NB4 (cell line): ENCODE measurements around the gene MTOR.

Source experiments
- DNase-seq: peaks from one replicate; pipeline ENCODE4 v3.0.0; 2010; ENCODE audit warnings: low read depth
- H3K4me3 ChIP-seq: one replicate; pipeline ENCODE4 v1.5.1; 2011; ENCODE audit warnings: mild to moderate bottlenecking, low read depth, low read length, moderate library complexity
- MYC ChIP-seq: IDR thresholded peaks from 2 replicates; pipeline ENCODE4 v1.6.1; 2011; ENCODE audit warnings: low read depth, low read length
- POLR2A ChIP-seq: IDR thresholded peaks from 2 replicates; pipeline ENCODE4 v1.6.1; 2011; ENCODE audit warnings: mild to moderate bottlenecking; ENCODE audit not compliant: insufficient read length; ENCODE audit errors: extremely low read depth
- TF ChIP-seq, protein P1 (sequence below): IDR thresholded peaks from 2 replicates; pipeline ENCODE4 v1.6.1; 2011; ENCODE audit warnings: low read depth, low read length
- TF ChIP-seq, protein P2 (sequence below): IDR thresholded peaks from one replicate; pipeline ENCODE4 v1.5.1; 2012; ENCODE audit warnings: low read depth, low read length

The MTOR gene

DNA sequence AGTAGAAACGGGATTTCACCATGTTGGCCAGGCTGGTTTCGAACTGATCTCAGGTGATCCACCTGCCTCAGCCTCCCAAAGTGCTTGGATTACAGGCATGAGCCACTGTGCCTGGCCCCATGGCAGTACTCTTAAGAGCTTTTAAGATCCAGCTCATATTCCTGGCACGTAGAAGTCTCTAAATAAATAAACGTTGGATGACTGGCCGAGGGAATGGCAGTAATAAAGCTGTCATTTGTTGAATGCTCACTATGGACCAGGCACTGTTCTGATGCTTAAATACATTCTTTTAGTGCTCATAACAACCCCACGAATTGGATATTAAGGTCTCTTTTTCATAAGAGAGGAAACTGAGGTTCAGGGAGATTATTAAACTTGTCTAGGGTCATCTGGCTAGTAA, 31.5 kb upstream of the MTOR start:
- no peak overlapping the region for H3K4me3 ChIP-seq
- no peak for TF ChIP-seq POLR2A
- TF ChIP-seq, protein P1, sequence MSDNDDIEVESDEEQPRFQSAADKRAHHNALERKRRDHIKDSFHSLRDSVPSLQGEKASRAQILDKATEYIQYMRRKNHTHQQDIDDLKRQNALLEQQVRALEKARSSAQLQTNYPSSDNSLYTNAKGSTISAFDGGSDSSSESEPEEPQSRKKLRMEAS: no peak
- TF ChIP-seq MYC: no peak
- TF ChIP-seq, protein P2, sequence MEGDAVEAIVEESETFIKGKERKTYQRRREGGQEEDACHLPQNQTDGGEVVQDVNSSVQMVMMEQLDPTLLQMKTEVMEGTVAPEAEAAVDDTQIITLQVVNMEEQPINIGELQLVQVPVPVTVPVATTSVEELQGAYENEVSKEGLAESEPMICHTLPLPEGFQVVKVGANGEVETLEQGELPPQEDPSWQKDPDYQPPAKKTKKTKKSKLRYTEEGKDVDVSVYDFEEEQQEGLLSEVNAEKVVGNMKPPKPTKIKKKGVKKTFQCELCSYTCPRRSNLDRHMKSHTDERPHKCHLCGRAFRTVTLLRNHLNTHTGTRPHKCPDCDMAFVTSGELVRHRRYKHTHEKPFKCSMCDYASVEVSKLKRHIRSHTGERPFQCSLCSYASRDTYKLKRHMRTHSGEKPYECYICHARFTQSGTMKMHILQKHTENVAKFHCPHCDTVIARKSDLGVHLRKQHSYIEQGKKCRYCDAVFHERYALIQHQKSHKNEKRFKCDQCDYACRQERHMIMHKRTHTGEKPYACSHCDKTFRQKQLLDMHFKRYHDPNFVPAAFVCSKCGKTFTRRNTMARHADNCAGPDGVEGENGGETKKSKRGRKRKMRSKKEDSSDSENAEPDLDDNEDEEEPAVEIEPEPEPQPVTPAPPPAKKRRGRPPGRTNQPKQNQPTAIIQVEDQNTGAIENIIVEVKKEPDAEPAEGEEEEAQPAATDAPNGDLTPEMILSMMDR: no peak
- no peak for DNase-seq

DNA sequence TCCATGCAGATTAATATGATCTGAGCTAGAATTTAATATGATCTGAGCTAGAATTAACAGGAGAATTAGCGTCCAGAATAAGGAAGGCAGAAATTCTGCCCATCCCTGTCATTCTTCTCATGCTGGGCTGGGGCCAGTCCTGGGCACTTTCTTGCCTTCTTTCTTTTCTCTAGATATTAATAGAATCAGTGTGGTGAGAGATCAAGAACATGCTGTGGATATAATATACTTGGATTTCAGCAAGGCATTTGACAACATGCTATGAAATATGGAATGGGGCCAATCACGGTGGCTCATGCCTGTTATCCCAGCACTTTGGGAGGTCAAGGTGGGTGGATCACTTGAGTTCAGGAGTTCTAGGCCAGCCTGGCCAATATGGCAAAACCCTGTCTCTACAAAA, 28.7 kb upstream of the MTOR start:
- no peak for DNase-seq
- no peak overlapping the region for H3K4me3 ChIP-seq
- TF ChIP-seq POLR2A (no peak), MYC (no peak)
- TF ChIP-seq, protein P2: no peak
- TF ChIP-seq, protein P1: no peak

DNA sequence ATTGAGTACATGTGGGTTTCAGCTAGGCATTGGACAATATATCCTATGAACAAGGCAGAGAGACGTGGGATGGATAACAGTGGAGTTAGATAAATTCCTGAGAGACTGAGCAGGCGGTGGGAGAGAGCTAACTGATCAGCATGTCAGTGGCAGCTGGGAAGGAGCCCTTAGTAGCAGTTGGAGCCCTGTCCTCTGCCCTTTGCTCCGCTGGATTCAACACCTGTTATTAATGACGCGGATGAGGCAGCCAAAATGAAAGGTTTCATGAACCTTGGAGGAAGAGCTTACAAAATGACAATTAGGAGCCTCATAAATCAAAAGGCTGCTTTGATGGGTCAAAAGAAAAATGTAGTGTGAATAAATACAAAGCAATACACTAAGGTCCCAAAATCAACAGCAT, 26.7 kb upstream of the MTOR start:
- TF ChIP-seq, protein P1: no peak
- H3K4me3 ChIP-seq: no peak overlapping the region
- DNase-seq: no peak

DNA sequence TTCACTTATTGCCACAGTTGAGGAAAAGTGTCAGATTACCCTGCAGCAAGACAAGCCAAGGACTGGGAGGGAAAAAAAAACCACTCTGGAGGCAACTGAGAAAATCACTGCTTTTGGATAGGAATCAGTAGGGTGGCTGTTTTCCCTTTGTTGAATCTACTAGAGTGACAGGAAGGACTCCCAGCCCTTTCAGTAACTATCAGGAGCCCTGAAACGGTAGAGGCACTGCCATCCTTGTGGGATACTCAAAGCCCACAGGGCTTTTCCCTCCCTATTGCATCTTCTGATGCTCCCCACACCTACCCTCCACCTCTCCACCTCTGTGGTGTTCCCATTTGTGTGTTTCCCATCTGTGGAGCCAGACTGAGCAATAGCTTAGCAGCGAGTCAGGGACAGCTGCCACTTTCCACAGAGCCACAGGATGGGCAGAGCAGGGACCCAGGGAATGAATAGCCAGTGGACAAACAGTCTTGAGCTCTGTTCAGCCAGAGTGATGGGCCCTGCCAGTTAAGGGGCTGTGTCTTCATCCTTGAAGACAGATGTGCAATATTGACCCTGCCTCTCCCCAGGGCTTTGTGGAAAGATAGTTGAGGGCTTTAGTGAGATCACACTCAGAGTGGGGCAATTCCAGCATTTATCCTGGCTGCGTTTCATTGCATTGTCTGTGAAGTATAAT, 24.5 kb upstream of the MTOR start:
- H3K4me3 ChIP-seq: no peak overlapping the region
- no peak for DNase-seq
- no peak for TF ChIP-seq MYC
- no peak for TF ChIP-seq POLR2A

DNA sequence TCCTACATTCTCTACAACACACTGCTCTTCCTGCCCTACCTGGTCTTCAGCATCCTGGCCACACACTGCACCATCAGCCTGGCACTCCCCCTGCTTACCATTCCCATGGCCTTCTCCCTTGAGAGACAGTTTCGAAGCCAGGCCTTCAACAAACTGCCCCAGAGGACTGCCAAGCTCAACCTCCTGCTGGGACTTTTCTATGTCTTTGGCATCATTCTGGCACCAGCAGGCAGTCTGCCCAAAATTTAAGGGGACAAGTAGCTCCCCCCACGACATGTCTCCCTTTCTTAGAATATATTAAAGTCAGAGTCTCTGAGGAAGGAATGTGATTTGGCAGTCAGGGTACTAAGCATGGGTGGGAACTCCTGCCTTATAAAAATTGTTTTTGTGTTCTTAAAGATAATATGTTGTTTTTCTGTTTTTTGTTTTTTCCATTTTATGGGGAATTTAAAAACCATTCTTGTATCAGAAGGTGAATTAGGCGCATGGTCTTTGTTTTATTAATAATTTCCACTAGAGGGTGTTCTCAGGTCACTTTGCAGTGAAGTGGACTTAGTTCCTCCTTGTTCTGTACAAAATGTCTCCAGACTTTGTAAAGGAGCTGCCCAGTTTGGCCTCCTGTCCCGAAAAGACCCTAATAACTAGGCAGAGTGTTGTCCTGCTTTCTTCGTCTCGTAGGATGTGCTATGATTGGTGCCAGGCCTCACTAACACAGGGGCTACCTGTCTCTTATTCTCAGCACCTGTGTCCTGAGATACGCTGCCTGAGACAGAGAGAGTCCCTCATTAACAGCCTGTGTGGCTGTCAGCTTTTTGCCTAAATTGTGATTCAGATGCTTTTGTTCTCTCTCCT, 23.8 kb upstream of the MTOR start:
- no peak for TF ChIP-seq MYC
- no peak for TF ChIP-seq POLR2A
- TF ChIP-seq, protein P2: peak; percentile 5
- TF ChIP-seq, protein P1: no peak
- DNase-seq: no peak

DNA sequence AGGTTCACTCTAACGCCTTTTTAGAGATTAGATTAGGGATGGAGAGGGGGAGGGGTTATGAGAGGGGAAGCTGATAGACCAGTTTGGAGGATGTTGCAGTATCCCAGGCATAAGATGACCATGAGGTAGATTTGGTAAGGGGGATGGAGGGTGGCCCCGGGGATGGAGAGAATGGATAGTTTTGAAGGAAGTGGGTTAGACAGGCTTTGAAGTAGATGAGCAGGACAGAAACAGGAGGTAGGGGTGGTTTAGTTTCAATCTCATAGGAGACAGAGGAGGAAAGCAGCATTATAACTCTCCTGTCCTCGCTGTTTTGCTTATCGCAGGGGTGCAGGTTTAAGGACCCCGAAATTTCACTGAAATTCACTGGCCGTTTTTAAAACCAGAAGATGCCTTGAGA, 22.4 kb upstream of the MTOR start:
- no peak overlapping the region for H3K4me3 ChIP-seq
- no peak for TF ChIP-seq MYC
- TF ChIP-seq, protein P1: no peak
- no peak for TF ChIP-seq POLR2A
- TF ChIP-seq, protein P2: no peak
- no peak for DNase-seq

More for the DNA sequence above, 23.8 kb upstream of the MTOR start:
- H3K4me3 ChIP-seq: no peak overlapping the region
